ENCODE results near the gene TNFSF13.
A peak's percentile ranks its signal among the peaks of the same experiment; 100 is the strongest.

Gene TNFSF13

GRCh38 chr17:7577327-7578199 lies 19.0 kb downstream of the TNFSF13 start:
- H3K27ac ChIP-seq = no peak overlapping the region; the same call in 1 of the 2 replicates

DNA sequence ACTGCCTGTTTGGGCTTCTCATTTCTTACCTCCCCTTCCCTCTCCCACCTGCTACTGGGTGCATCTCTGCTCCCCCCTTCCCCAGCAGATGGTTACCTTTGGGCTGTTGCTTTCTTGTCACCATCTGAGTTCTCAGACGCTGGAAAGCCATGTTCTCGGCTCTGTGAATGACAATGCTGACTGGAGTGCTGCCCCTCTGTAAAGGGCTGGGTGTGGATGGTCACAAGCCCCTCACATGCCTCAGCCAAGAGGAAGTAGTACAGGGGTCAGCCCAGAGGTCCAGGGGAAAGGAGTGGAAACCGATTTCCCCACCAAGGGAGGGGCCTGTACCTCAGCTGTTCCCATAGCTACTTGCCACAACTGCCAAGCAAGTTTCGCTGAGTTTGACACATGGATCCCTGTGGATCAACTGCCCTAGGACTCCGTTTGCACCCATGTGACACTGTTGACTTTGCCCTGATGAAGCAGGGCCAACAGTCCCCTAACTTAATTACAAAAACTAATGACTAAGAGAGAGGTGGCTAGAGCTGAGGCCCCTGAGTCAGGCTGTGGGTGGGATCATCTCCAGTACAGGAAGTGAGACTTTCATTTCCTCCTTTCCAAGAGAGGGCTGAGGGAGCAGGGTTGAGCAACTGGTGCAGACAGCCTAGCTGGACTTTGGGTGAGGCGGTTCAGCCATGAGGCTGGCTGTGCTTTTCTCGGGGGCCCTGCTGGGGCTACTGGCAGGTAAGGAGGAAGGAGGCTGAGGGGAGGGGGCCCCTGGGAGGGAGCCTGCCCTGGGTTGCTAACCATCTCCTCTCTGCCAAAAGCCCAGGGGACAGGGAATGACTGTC lies 20.7 kb downstream of the TNFSF13 start, which contains the start of gene CD68:
Gene CD68, plus strand, starts transcription at position 638 of the 833 bp plus-strand sequence. Its CDS starts 40 bp downstream, at position 678.
- TF ChIP-seq, protein P1, sequence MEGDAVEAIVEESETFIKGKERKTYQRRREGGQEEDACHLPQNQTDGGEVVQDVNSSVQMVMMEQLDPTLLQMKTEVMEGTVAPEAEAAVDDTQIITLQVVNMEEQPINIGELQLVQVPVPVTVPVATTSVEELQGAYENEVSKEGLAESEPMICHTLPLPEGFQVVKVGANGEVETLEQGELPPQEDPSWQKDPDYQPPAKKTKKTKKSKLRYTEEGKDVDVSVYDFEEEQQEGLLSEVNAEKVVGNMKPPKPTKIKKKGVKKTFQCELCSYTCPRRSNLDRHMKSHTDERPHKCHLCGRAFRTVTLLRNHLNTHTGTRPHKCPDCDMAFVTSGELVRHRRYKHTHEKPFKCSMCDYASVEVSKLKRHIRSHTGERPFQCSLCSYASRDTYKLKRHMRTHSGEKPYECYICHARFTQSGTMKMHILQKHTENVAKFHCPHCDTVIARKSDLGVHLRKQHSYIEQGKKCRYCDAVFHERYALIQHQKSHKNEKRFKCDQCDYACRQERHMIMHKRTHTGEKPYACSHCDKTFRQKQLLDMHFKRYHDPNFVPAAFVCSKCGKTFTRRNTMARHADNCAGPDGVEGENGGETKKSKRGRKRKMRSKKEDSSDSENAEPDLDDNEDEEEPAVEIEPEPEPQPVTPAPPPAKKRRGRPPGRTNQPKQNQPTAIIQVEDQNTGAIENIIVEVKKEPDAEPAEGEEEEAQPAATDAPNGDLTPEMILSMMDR (conservative IDR thresholded peaks at IDR 0.05) = no peak
- no peak within 1 kb of the TSS for H3K27ac ChIP-seq

More at GRCh38 chr17:7577327-7578199, 19.0 kb downstream of the TNFSF13 start:
- TF ChIP-seq, protein P1 (conservative IDR thresholded peaks at IDR 0.05) = no peak

DNA sequence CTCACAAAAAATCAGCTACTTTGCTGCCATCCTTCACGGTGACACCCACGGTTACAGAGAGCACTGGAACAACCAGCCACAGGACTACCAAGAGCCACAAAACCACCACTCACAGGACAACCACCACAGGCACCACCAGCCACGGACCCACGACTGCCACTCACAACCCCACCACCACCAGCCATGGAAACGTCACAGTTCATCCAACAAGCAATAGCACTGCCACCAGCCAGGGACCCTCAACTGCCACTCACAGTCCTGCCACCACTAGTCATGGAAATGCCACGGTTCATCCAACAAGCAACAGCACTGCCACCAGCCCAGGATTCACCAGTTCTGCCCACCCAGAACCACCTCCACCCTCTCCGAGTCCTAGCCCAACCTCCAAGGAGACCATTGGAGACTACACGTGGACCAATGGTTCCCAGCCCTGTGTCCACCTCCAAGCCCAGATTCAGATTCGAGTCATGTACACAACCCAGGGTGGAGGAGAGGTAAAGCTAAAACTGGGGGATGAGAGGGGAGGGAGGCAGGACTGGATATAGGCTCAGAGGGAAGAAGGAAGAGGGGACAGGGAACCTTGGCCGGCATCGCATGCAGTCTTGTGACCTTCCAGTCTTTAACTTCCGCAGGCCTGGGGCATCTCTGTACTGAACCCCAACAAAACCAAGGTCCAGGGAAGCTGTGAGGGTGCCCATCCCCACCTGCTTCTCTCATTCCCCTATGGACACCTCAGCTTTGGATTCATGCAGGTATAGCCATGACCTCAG lies 21.5 kb downstream of the TNFSF13 start:
- TF ChIP-seq, protein P1 (conservative IDR thresholded peaks at IDR 0.05) = no peak
- no peak overlapping the region for H3K27ac ChIP-seq

- no peak overlapping the region for H3K27ac ChIP-seq
- TF ChIP-seq, protein P1 (conservative IDR thresholded peaks at IDR 0.05) = no peak
Observed at GRCh38 chr17:7580604-7581575, 22.3 kb downstream of the TNFSF13 start.

DNA sequence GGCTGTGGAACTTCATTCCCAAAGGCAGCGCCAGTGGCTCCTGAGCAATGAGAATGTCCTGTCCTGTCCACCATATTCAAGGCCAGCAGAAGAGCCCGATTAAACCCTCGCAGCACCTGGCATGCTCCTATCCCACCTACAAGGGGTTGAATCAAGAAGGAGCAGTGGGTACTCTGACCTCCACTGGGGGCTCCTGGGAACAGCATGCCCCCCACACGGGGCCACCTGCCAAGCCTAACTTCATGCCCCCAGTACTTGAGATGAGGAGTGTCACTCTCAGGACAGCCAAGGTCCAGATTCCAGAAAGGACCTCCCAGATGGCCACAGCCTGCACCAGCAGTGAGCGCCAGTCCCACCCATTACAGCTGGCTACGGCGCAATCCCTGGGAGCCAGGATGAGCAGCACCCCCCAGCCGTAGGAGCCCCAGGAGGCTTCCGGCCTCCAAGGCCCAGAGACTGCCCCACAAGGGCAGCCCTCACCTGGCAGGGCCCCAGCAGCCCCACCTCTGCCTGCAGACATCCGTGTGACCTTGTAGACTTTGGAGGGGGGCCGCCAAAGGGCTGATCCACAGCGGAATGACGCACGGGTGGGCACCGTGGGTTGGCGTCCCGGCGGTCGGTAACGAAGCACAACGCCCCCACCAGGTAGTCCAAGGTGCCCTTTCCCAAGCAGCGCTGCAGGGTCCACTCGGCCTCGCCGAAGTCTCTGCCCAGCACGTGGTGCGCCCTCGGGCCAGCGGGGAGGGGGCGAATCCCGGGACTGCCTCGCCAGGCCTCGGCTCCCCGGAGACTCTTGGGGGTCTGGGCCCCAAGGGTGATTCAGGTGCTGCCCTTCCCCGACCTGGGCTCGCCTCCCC lies 24.1 kb downstream of the TNFSF13 start:
- TF ChIP-seq, protein P1 (conservative IDR thresholded peaks at IDR 0.05) = no peak
- peak overlapping the region; percentile 86 for H3K27ac ChIP-seq

Data from VCaP (cell line).